NCI-H2171 treated with DMSO at 0.1 percent for 48 hours (cell line): ENCODE measurements around the gene CXCL10.
"Not testable (repeated sequence)": the region's sequence is repeated elsewhere in the genome, so short reads cannot be mapped to it uniquely, and the experiment has no call there.

Experiments used
- DNase-seq: peaks from one replicate; lab custom pipeline; 2025; lab: John Stamatoyannopoulos, UW

Gene CXCL10

GRCh38 chr4:76028350-76028765 is 5.1 kb upstream of the CXCL10 start:
- no peak for DNase-seq

- no peak for DNase-seq
Measured at GRCh38 chr4:76024065-76024464, 768 bp upstream of the CXCL10 start.

- DNase-seq, result no peak
Measured at GRCh38 chr4:76022677-76023076, 620 bp downstream of the CXCL10 start.

- DNase-seq, result no peak
Measured at GRCh38 chr4:76022031-76022430, 1.3 kb downstream of the CXCL10 start.

GRCh38 chr4:76017056-76017686 is 6.1 kb downstream of the CXCL10 start:
- DNase-seq, result no peak

GRCh38 chr4:76016393-76016792 is 6.9 kb downstream of the CXCL10 start:
- peak; percentile 3 for DNase-seq

- DNase-seq, result no peak
Measured at GRCh38 chr4:76013540-76013939, 9.8 kb downstream of the CXCL10 start.

- no peak for DNase-seq
Measured at GRCh38 chr4:76012388-76012801, 10.9 kb downstream of the CXCL10 start.

- DNase-seq, result no peak
Measured at GRCh38 chr4:76011700-76012387, 11.5 kb downstream of the CXCL10 start.

- DNase-seq, result no peak
Measured at GRCh38 chr4:76011018-76011670, 12.2 kb downstream of the CXCL10 start.

- no peak for DNase-seq
Measured at GRCh38 chr4:76010576-76010975, 12.7 kb downstream of the CXCL10 start.

GRCh38 chr4:76009311-76009710 is 14.0 kb downstream of the CXCL10 start:
- no peak for DNase-seq

- DNase-seq, result no peak
Measured at GRCh38 chr4:76007089-76007862, 16.0 kb downstream of the CXCL10 start, which contains the start of gene CXCL9. CXCL9 (minus strand) TSS chr4:76007509; CDS start chr4:76007449, 60 bp downstream.

- no peak for DNase-seq
Measured at GRCh38 chr4:76003620-76004019, 19.7 kb downstream of the CXCL10 start.

GRCh38 chr4:76003035-76003434 is 20.3 kb downstream of the CXCL10 start:
- no peak for DNase-seq

- DNase-seq, result no peak
Measured at GRCh38 chr4:76002176-76002575, 21.1 kb downstream of the CXCL10 start.

- no peak for DNase-seq
Measured at GRCh38 chr4:76001700-76002099, 21.6 kb downstream of the CXCL10 start.

GRCh38 chr4:76000279-76000678 is 23.0 kb downstream of the CXCL10 start:
- DNase-seq, result no peak

GRCh38 chr4:75998525-75999147 is 24.7 kb downstream of the CXCL10 start:
- not testable (repeated sequence) for DNase-seq

GRCh38 chr4:75997946-75998345 is 25.4 kb downstream of the CXCL10 start:
- no peak for DNase-seq

- no peak for DNase-seq
Measured at GRCh38 chr4:75997081-75997480, 26.2 kb downstream of the CXCL10 start.

GRCh38 chr4:75995727-75996126 is 27.6 kb downstream of the CXCL10 start:
- peak; percentile 50 for DNase-seq
